Measurements from ENCODE around the gene EIF5A. TPM values are rescaled to one million over a fixed set of nuclear protein-coding genes. Genes with fewer than 3 reads are reported as not detected.
"Not testable (repeated sequence)": the region's sequence is repeated elsewhere in the genome, so short reads cannot be mapped to it uniquely, and the experiment has no call there.

EIF5A gene
- total and polyA plus RNA-seq, 2 experiments from 2014 or later = 267 to 693 TPM

- peak; percentile 83 for DNase-seq (ENCODE audit: low spot score)
These were observed 22.7 kb downstream of the EIF5A start for GRCh38 chr17:7329997-7330637.

GRCh38 chr17:7330638-7331015 lies 23.2 kb downstream of the EIF5A start:
- Histone ChIP-seq H3K27ac (peak overlapping the region; percentile 92), H3K4me3 (peak overlapping the region; percentile 48), H3K36me3 (replicated peaks; ENCODE audit: insufficient read depth, low read depth) (no peaks in the 10 kb centered on the region), H3K4me2 (peak overlapping the region; percentile 84), H4K20me1 (ENCODE audit: insufficient read depth, poor library complexity, severe bottlenecking) (no peaks in the 10 kb centered on the region), H2AFZ (peak overlapping the region; percentile 54), H3K27me3 (no peaks in the 10 kb centered on the region), H3K79me2 (peaks cover 17% of the 10 kb centered on the region), H3K9me2 (replicated peaks; ENCODE audit: insufficient read depth) (no peaks in the 10 kb centered on the region), H3K9me3 (ENCODE audit: low read depth) (no peaks in the 10 kb centered on the region), H3K4me1 (ENCODE audit: insufficient read depth) (peaks cover 10% of the 10 kb centered on the region)
- 90% methylated on average over 13 of the region's 13 CpGs for WGBS (ENCODE audit: low lambda C conversion rate, missing lambda C conversion rate)
- DNase-seq (ENCODE audit: low spot score) = no peak
- no peak for TF ChIP-seq EZH2 (IDR thresholded peaks at IDR 0.05; ENCODE audit: borderline replicate concordance)

More at GRCh38 chr17:7329997-7330637, 22.7 kb downstream of the EIF5A start:
- peak overlapping the region; percentile 92 for H3K27ac ChIP-seq
- no peaks in the 10 kb centered on the region for H3K36me3 ChIP-seq (replicated peaks; ENCODE audit: insufficient read depth, low read depth)
- H3K4me2 ChIP-seq = peak overlapping the region; percentile 84
- no peaks in the 10 kb centered on the region for H3K27me3 ChIP-seq
- H3K4me1 ChIP-seq (ENCODE audit: insufficient read depth) = peaks cover 10% of the 10 kb centered on the region
- 5% methylated on average over 22 of the region's 34 CpGs for WGBS (ENCODE audit: low lambda C conversion rate, missing lambda C conversion rate)
- H3K9me3 ChIP-seq (ENCODE audit: low read depth) = no peaks in the 10 kb centered on the region
- no peak for TF ChIP-seq EZH2phosphoT487 (IDR thresholded peaks at IDR 0.05; ENCODE audit: low read depth, severe bottlenecking, unreplicated experiment)
- no peak for TF ChIP-seq CTCF (IDR thresholded peaks at IDR 0.05; ENCODE audit: poor library complexity)
- TF ChIP-seq EZH2 (IDR thresholded peaks at IDR 0.05; ENCODE audit: borderline replicate concordance) = no peak
- H3K79me2 ChIP-seq = peaks cover 17% of the 10 kb centered on the region
- peak overlapping the region; percentile 48 for H3K4me3 ChIP-seq
- no peaks in the 10 kb centered on the region for H4K20me1 ChIP-seq (ENCODE audit: insufficient read depth, poor library complexity, severe bottlenecking)
- H2AFZ ChIP-seq = peak overlapping the region; percentile 54
- no peaks in the 10 kb centered on the region for H3K9me2 ChIP-seq (replicated peaks; ENCODE audit: insufficient read depth)

- Histone ChIP-seq H2AFZ (no peak overlapping the region), H3K36me3 (replicated peaks; ENCODE audit: insufficient read depth, low read depth) (no peaks in the 10 kb centered on the region), H3K9me3 (ENCODE audit: low read depth) (no peaks in the 10 kb centered on the region), H4K20me1 (ENCODE audit: insufficient read depth, poor library complexity, severe bottlenecking) (no peaks in the 10 kb centered on the region), H3K9me2 (replicated peaks; ENCODE audit: insufficient read depth) (no peaks in the 10 kb centered on the region), H3K4me3 (no peak overlapping the region), H3K4me1 (ENCODE audit: insufficient read depth) (peaks cover 10% of the 10 kb centered on the region), H3K27ac (no peak overlapping the region), H3K27me3 (no peaks in the 10 kb centered on the region), H3K4me2 (no peak overlapping the region), H3K79me2 (peaks cover 17% of the 10 kb centered on the region)
- WGBS (ENCODE audit: low lambda C conversion rate, missing lambda C conversion rate) = 83% methylated on average over 7 of the region's 7 CpGs
- DNase-seq (ENCODE audit: low spot score) = no peak
- TF ChIP-seq EZH2phosphoT487 (IDR thresholded peaks at IDR 0.05; ENCODE audit: low read depth, severe bottlenecking, unreplicated experiment) (no peak), CTCF (IDR thresholded peaks at IDR 0.05; ENCODE audit: poor library complexity) (no peak), EZH2 (IDR thresholded peaks at IDR 0.05; ENCODE audit: borderline replicate concordance) (no peak)
These were observed 24.7 kb downstream of the EIF5A start for GRCh38 chr17:7332111-7332510.

- H2AFZ ChIP-seq; H3K4me2 ChIP-seq; DNase-seq (ENCODE audit: low spot score); H3K27me3 ChIP-seq; H3K9me3 ChIP-seq (ENCODE audit: low read depth); H3K36me3 ChIP-seq (replicated peaks; ENCODE audit: insufficient read depth, low read depth); H3K4me3 ChIP-seq; H3K9me2 ChIP-seq (replicated peaks; ENCODE audit: insufficient read depth); H3K27ac ChIP-seq; H4K20me1 ChIP-seq (ENCODE audit: insufficient read depth, poor library complexity, severe bottlenecking); H3K4me1 ChIP-seq (ENCODE audit: insufficient read depth): not testable (repeated sequence)
- peaks cover 13% of the 10 kb centered on the region for H3K79me2 ChIP-seq
- WGBS (ENCODE audit: low lambda C conversion rate, missing lambda C conversion rate) = 52% methylated on average over 14 of the region's 14 CpGs
These were observed 25.2 kb downstream of the EIF5A start for GRCh38 chr17:7332600-7333069.

All from hepatocyte (in vitro differentiated cells).